Measurements from ENCODE around the gene PBX3.

DNA sequence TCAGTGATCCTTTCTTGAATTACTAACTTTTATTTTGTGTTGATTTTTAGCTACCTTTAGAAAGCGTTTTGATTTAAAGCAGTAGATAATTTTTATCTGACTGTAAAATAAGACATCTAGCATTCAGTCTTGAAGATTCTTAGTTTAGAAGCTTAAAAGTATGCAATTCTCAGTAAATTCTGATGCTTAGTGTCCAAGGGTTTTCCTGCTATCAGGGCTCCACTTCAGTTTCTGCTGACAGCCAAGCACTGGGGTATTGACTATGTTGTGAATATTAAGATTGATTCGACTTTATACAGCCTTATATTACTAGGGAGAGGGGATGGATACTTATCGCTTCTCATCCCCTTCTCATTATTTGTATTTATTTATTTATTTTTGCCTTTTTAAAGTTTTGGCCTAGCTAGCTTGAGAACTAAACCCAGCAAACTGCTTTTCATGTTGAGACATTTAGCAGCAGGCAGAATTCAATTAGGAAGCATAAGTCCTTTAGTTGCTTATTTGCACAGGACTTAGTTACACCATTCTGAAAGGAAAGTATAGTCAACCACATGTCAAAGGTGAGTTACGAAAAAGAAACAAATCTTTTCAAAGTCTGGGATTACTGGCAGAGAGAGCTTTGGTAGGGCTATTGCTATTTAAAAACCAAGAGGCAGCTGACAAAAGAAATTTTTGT is 2.9 kb downstream of the PBX3 start:
- TF ChIP-seq, protein P1, sequence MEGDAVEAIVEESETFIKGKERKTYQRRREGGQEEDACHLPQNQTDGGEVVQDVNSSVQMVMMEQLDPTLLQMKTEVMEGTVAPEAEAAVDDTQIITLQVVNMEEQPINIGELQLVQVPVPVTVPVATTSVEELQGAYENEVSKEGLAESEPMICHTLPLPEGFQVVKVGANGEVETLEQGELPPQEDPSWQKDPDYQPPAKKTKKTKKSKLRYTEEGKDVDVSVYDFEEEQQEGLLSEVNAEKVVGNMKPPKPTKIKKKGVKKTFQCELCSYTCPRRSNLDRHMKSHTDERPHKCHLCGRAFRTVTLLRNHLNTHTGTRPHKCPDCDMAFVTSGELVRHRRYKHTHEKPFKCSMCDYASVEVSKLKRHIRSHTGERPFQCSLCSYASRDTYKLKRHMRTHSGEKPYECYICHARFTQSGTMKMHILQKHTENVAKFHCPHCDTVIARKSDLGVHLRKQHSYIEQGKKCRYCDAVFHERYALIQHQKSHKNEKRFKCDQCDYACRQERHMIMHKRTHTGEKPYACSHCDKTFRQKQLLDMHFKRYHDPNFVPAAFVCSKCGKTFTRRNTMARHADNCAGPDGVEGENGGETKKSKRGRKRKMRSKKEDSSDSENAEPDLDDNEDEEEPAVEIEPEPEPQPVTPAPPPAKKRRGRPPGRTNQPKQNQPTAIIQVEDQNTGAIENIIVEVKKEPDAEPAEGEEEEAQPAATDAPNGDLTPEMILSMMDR (IDR thresholded peaks at IDR 0.05) = no peak
- no peak for TF ChIP-seq EP300 (IDR thresholded peaks at IDR 0.05)
- TF ChIP-seq POLR2A (IDR thresholded peaks at IDR 0.05) = no peak

Data from ovary (tissue), 3 donors.